Ovary (tissue), 9 donors: ENCODE results near the gene LIMS2. TPM values are rescaled to one million over a fixed set of nuclear protein-coding genes. Genes with fewer than 3 reads are reported as not detected.

Experiments
- DNase-seq, 5 donors: peaks; one replicate each; pipeline ENCODE4 v3.0.0-alpha.2; 2019 to 2020
- H3K27ac ChIP-seq, 2 donors: fragments of 200-600 bp; one replicate each; pipeline versions ENCODE4 v1.5.1 to v1.8.0; 2019 to 2022
- H3K27me3 ChIP-seq: fragments of 200-600 bp; one replicate; pipeline ENCODE4 v1.8.0; 2022
- H3K36me3 ChIP-seq: fragments of 200-600 bp; sonication (generic); one replicate; pipeline ENCODE4 v1.5.1; 2019
- H3K4me1 ChIP-seq: one replicate; pipeline ENCODE4 v1.8.1; 2013; ENCODE audit warnings: mild to moderate bottlenecking, moderate library complexity; ENCODE audit not compliant: insufficient read depth
- H3K4me3 ChIP-seq: fragments of 200-600 bp; sonication (generic); one replicate; pipeline ENCODE4 v1.5.1; 2017
- H3K9me3 ChIP-seq, 2 donors: fragments of 200-600 bp in 1 of 2; sonication (generic) in 1 of 2; one replicate each; pipeline versions ENCODE4 v1.5.1 to v1.8.1; 2013 to 2019; ENCODE audit warnings: mild to moderate bottlenecking in 1 of 2, moderate library complexity in 1 of 2
- CTCF ChIP-seq, 3 donors: fragments of 450-650 bp in 2 of 3; fragments of 200-600 bp in 1 of 3; IDR thresholded peaks; one replicate each; pipeline versions ENCODE4 v1.5.1 to v1.8.0; 2016 to 2022; ENCODE audit warnings: antibody characterized with exemption in 3 of 3, mild to moderate bottlenecking in 1 of 3
- EP300 ChIP-seq: sonication (generic); formaldehyde crosslinking; IDR thresholded peaks from one replicate; pipeline ENCODE4 v1.6.1; 2017; ENCODE audit warnings: antibody characterized with exemption
- POLR2A ChIP-seq: fragments of 450-650 bp; IDR thresholded peaks from one replicate; pipeline ENCODE4 v1.6.1; 2017; ENCODE audit warnings: antibody characterized with exemption, mild to moderate bottlenecking, moderate library complexity
- WGBS, 3 donors: extraction: QIAGEN DNeasy Blood & Tissue Kit in 1 of 3; methylation state at CpG; one replicate each; pipeline versions ENCODE4 v1.1.5 to v1.1.7; 2013 to 2017; 5-methylcytosine and 5-hydroxymethylcytosine counted together
- intact Hi-C, 4 donors: fragments of 100-400 bp; cut with DNase I; formaldehyde crosslinking; loops; one replicate each; pipeline versions ENCODE4 v1.11.0 to v1.15.1; 2022 to 2023
- polyA plus RNA-seq, 2 donors: library from polyadenylated mRNA; stranded (reverse); fragments of 200-250 nt in 1 of 2; fragments of 350-450 nt in 1 of 2; fragmentation: Illumina TruSeq in 1 of 2; extraction: RNeasy Lipid Tissue Mini Kit (QIAGEN cat#74804) in 1 of 2; gene quantifications; one replicate each; pipeline ENCODE4 v1.2.3, GENCODE V29; 2013 to 2014
- total RNA-seq, 7 donors: library from RNA; depleted of rRNA in 2 of 7; stranded (reverse); fragments of >200 nt in 2 of 7; fragmentation: NEBNext Ultra II Directional in 3 of 7; extraction: Animal tissue kit (Norgen Biotek cat#: 25700) in 3 of 7; gene quantifications; one replicate each; pipeline versions ENCODE4 v1.1.0 to v1.2.4, GENCODE V29; 2016 to 2023
- donor health status: DM: no; HTN: no; CAD: no; lungs with moderate emphysema.
- donor health status: DM: no; HTN: no; CAD: no.
- donor health status: Bipolar disorder and iron deficiency.
- donor health status: DM: yes; HTN: yes; CAD: no.
- donor health status: DM: no; HTN: no; CAD: no.
- donor health status: DM: yes; HTN: yes; CAD: no.

LIMS2 gene
- total and polyA plus RNA-seq, 9 donors = 3.8 to 70.4 (median 19.1) TPM

GRCh38 chr2:127644066-127645025, 31.0 kb downstream of the LIMS2 start:
- intact Hi-C loops = loop anchor here in 2 of 4 donors (5.0 to 10.0 kb wide), 2 partner anchors 110 to 1983 kb away; partner anchors contain the start of gene MYO7B (in 1 of the 2)
- H3K27ac ChIP-seq = no peak overlapping the region
- H3K4me3 ChIP-seq = no peak overlapping the region
- H3K4me1 ChIP-seq = no peaks in the 10 kb centered on the region
- no peaks in the 10 kb centered on the region for H3K36me3 ChIP-seq
- H3K27me3 ChIP-seq = no peaks in the 10 kb centered on the region
- no peak for TF ChIP-seq POLR2A
- TF ChIP-seq EP300 = no peak
- no peak for TF ChIP-seq CTCF (IDR thresholded peaks at IDR 0.05)
- 85 to 91% (median 87%) methylated on average over 19 of the region's 19 CpGs for WGBS, 3 donors
- H3K9me3 ChIP-seq = no peaks in the 10 kb centered on the region
- no peak for DNase-seq

- 91 to 93% (median 92%) methylated on average over 15 of the region's 15 CpGs for WGBS, 3 donors
- DNase-seq = no peak
- Histone ChIP-seq H3K9me3 (no peaks in the 10 kb centered on the region), H3K27ac (no peak overlapping the region), H3K4me1 (no peaks in the 10 kb centered on the region), H3K27me3 (no peaks in the 10 kb centered on the region), H3K4me3 (no peak overlapping the region), H3K36me3 (no peaks in the 10 kb centered on the region)
- intact Hi-C loops = loop anchor here in 2 of 4 donors (5.0 to 10.0 kb wide), 2 partner anchors 109 to 1984 kb away; partner anchors contain the start of gene MYO7B (in 1 of the 2)
- TF ChIP-seq CTCF (IDR thresholded peaks at IDR 0.05) (no peak), POLR2A (no peak), EP300 (no peak)
Observed at GRCh38 chr2:127643439-127644065, 31.8 kb downstream of the LIMS2 start.

GRCh38 chr2:127642706-127643438, 32.5 kb downstream of the LIMS2 start:
- Histone ChIP-seq H3K27ac (no peak overlapping the region), H3K4me1 (peaks cover under 1% of the 10 kb centered on the region), H3K36me3 (no peaks in the 10 kb centered on the region), H3K27me3 (no peaks in the 10 kb centered on the region), H3K9me3 (no peaks in the 10 kb centered on the region), H3K4me3 (no peak overlapping the region)
- no peak for TF ChIP-seq EP300
- TF ChIP-seq POLR2A = no peak
- no peak for TF ChIP-seq CTCF (IDR thresholded peaks at IDR 0.05)
- no peak for DNase-seq
- intact Hi-C loops = loop anchor here in 2 of 4 donors (5.0 to 10.0 kb wide), 2 partner anchors 108 to 1984 kb away; partner anchors contain the start of gene MYO7B (in 1 of the 2)
- WGBS, 3 donors = 79 to 83% (median 82%) methylated on average over 17 of the region's 17 CpGs
